Stimulated activated naive CD4-positive, alpha-beta T cell treated with Interleukin-2 at 50 U/mL for 16 hours (primary cell): ENCODE data around the gene CIDEB.

ENCODE experiments used
- DNase-seq: peaks from one replicate; lab custom pipeline; 2025; lab: John Stamatoyannopoulos, UW

CIDEB gene

DNA sequence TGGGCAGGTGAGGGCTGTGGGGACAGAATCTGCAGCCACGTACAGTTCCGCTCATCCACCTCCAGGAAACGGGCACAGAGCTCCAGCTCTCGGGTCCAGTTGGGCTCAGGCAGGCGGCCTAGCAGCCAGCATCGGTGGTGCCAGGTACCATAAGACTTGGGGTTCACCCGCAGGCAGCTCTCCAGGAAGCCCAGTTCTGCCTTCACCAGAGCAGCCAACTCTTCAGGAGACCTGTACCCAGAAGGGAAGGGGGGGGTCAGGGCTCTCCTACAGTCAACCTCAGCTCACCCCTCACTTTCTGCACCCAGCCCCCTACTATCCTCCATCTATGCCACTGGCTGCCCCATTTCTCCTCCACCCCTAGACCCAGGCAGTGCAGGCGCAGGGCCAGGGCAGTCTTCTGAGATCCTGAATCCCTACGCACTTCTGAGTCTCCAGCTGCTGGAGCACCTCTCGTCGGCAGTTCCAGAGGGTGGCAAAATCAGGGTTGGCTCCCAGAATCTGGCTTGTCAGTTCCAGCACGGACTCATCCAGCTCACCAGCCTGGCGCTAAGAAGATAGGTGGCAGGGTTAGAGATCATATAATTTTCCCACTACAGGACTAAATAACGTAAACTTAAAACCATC, 37.8 kb downstream of the CIDEB start:
- DNase-seq = no peak

DNA sequence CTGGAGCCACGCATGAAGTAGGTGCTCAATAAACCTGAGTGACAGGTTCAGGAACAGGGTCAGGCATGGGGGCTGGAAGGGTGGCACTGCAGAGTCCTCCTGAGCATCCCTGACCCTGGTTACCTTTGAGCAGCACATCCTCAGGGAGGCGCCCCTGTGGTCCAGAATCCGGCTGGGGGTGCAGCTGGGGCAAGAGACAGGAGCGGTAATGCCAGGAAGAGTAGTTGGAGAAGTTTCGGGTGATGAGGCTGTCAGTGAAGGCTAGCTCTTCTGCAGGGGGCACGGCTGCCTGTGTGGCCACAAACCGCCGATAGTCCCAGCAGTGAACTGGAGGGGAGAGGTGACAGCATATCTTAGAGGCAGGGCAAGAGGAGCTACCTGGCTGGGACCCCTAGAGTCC, 38.4 kb downstream of the CIDEB start:
- no peak for DNase-seq

DNA sequence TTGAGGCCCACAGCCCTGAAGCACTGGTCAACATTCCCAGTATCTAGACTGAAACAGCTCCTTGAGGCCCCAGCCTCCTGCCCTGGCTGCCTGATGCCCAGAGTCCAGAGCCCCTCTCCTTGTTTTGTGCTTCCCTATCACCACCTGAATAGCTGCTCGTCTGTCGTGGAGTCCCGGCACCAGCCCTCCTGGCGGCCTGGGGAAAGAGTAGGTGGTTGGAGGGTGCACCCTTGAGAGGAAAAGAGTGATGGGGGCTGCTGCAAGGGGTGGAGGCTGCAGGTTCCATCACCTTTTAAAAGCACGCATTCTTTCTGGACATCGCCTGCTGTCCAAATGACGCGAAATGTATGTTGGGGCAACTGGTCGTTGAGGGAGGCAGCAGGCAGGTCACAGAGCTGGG, 39.6 kb downstream of the CIDEB start:
- no peak for DNase-seq

DNA sequence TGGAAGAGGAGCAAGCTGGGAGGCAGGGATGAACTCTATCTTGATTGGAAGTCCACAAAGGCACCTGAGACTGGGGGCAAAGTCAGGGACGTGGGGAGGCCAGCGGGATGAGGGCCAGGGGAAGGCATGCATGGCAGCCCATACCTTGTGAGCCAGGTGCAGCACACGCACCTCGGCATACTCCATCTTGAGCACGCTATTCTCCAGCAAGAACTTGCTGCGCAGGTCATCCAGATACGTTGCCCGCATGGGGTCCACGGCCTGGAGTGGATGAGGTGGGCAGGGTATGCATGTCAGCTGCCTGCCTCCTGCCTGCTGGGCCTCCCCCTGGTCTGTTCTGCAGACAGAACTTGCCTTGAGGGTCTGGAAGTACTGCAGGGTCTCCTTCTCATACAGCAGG, 40.3 kb downstream of the CIDEB start:
- DNase-seq = no peak

DNA sequence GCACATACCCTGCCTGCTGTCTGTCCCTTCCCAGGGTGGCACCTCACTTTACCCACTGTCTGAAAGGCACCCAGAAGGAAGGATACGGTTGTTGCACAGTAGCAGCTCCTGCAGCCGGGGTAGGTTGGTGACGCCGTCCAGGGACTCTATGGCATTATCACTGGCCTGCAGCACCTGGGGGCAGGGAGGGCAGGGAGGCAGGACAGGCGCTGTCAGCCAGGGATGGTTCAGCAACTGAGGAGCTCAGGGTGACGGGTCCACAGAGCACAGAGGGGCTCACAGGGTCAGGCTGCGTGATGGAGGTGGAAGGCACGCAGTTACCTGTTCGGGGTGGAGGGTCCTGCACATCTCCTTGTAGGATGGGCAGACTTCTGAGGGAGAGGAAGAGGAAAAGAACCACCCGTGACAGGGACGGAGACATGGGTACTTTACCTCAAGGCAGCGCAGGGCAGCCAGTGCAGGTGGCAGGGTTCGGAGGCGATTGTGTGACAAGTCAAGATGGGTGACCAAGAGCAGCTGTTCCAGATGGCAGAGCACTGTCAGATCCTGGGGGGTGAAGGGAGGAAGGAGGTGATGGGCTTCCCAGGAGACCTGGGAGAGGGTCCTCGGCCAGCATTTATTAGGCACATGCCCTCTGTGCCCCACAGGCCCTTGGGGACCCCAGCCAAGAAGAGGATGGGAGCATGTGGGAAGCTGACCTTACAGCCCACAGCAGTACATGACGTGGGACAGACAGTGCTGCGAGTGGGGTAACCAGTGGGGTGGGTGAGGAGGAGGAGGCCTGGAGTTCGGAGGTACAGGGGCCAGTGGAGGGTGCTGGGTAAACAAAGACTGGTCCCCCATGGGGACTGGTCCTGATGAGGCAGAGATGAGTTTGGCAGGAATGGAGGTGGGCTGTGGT, 41.2 kb downstream of the CIDEB start:
- no peak for DNase-seq

DNA sequence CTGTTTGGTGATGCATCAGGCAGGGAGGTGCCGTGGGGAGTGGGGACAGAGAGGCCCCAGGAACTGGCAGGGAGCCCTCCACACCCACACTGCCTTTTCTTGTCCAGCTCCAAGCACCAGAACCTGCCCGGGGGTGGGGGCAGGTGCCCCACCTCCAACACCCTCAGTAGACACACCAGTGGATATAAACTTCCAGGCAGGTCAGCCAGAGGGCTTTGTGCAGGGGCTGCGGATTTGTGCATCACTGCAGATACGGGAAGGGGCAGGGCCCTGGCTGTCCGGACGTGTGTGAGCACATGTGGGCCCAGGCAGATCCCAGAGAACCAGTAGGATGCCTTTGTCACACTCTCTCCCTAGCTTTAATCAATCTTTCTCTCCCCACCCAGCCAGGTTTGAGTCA, 43.5 kb downstream of the CIDEB start:
- no peak for DNase-seq

DNA sequence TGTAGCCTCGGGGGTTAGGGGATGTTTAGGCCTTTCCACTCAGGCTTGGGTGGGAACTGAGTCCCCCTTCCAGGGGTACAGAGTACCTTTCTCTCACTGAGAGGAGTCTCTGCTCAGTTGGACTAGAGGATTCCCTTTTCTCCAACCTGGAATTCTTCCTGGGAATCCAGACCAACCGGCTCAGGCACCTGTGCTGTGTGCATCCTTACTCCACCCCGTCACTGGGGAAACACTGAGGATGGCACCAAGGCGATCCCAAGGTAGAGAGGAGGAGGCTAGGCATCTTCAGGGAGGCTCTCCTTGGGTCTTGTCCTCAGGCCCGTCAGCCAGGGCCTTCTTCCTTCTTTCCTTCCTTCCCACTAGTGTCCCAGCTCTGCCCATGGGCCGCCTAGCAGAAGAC, 43.9 kb downstream of the CIDEB start:
- no peak for DNase-seq

DNA sequence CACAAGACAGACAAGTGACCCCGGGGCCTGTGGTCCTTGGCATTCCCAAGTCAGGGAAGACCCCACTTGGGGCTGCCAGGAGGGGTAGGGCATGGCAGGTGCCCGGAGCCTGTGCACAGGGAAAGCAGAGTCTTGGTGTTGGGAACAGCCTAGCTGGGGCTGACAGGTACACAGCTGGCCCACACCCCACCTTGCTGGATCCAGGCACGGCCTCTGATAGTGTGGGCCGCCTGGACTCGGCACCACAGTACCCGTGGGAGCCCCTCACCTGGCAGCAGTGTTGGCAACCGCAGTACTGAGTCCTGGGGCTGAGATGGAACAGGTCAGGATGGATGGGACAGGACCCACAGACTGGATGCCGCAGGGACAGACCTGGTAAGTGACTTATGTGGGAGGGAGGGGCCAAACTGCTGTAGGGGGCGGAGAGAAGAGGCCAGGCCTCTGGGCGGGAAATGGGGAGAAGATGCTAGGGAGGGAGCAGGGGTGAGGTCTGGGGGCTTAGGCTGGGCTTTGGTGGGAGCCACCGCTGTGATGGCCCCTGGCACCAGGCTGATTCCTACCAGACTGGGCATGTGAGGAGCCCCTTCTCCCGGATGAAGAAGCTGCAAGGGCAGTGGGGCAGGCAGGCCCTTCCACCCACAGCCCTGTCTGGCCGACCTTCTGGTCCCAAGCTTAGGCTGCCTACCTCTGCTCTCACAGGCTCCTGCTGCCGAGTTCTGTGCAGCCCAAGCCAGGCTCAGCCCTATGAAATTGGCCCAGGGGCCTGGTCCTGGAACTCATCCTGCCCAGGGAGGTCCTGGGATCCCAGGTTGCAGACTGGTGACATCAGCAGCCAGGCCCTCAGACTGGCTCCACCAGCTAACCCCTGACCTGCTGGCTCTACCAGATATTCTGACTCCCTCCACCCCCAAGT, 44.7 kb downstream of the CIDEB start, which contains the start of gene TGM1:
TSS of gene TGM1 (minus strand) at position 357 of the 913 bp plus-strand sequence. CDS start 825 bp downstream, outside the sequence.
- no peak for DNase-seq

DNA sequence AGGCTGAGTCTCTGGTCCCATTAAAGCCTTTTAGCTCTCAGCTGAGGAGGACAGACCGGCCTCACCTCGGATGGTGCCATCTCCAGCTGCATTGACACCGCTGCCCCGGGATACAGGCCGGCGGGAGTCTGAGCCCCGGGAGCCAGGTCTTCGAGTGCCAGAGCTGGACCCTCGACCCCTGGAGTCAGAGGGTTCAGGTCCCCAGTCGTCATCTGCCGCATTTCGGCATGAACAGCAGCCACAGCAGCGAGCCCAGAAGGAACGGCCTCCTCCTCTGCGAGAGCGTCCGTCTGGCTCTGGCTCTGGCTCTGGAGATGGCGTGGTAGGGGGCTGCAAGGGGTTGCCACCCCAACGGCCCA, 45.8 kb downstream of the CIDEB start:
- DNase-seq = no peak

DNA sequence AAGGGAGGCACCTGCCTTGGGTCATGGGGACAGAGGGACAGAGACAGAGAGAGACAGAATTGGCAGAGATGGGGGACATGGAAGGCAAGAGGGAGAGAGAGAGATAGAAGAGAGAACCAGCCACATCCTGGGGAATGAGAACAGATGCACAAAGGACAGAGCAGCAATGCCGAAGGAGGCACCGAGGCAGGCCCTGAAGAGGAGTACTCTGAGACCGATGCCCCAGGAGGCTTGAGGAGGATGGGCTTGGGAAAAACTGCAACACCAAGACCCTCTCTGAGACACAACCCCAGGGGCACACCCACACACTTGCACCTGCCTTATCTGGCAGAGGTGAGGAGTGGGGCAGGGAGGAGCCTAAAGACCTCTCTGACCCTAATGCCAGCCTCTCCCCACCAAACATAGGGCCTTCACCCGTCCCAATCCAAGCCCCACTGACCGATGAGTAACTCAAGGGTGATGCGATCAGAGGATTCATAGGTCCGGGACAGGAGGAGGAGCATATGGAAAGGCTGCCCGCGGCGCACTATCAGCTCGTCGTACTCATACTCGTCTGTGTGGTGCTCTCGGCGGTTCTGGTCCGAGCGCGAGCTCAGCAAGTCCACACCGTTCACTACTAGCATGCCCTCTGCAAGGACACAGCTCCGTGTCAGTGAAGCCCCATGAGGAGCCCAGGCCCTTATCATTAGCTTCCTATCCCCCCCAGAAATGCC, 46.4 kb downstream of the CIDEB start:
- DNase-seq = no peak

DNA sequence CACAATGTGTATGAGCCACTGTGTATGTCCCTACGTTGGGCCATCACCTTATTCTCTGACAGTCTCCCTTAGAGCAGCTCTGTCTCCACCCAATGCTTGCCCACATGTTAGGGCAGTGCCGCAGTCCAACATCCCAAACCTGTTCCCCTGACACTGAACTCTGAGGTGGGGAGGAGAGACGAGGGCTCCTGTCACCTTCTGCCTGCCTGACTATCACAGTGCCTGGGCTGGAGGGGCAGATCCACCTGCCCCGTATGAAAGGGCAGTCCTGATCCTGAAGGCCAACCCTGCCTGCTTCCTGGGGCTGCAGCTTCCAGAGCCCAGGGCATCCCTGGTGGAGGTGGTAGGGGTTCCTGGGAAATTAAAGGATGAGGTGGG, 47.0 kb downstream of the CIDEB start:
- no peak for DNase-seq

DNA sequence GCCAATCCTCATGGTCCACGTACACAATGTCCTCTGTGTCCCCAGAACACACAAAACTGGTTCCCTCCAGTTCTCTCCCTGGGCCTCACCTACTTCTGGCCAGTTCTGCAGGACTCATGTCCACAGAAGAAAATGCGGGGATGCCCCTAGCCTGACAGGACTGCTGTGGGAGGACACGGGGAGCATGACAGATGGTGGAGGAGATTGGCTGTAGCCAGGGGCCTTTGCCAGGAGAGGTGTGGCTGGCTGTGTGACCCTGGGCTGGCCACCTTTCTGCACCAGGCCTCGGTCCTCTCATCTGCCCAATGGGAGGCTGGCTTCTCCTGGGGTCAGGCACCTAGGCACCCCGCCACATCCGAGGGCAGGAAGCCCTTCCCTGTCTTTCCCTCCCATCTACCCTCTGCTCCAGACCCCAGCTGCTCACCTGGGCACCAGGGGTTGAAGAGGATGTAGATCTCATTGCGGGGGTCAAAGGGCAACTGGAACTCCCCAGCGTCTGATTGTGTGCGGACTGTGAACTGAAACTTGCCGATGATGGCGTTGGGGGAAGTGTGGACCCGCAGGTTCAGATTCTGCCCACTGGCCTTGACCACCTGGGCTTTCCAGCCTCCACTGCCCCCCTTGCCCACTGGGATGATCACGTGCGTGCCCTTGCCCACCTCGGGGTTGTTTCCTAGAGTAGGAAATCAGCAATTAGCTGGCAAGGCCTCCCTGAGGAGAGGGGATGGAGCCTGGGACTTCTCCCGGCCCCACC, 47.6 kb downstream of the CIDEB start:
- no peak for DNase-seq

DNA sequence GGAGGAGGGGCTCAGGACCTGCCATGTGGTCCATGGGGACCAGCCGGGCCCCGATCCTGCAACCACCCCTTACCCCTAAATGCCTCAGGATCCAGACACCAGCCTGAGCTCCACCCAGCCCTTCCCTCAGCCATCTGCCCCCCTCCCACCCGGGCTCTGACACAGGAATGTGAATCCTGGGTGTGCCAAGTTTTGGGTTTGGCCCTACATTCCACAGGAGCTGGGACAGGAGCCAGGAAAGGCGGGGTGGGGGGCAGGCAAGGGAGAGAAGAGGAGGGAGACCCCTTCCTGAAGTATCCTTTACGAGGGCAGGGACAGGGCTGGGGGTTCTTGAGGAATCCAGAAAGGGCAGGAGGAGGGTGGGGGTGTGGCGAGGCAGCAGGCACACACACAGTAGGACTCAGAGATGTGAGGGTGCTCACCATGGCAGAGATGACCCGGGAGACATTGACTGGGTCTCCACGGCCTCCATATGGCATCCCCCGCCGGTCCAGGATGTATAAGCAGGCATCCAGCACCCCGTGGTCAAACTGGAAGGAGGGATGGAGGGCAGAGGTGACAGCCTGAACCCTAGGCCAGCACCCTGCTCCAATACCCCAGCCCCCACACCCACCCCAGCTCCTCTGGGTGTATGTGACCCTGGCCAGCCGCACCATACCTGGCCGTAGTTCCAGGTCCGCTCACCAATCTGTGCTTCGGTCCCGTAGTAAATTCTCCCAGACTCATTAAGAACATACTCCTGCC, 48.3 kb downstream of the CIDEB start:
- DNase-seq = no peak

DNA sequence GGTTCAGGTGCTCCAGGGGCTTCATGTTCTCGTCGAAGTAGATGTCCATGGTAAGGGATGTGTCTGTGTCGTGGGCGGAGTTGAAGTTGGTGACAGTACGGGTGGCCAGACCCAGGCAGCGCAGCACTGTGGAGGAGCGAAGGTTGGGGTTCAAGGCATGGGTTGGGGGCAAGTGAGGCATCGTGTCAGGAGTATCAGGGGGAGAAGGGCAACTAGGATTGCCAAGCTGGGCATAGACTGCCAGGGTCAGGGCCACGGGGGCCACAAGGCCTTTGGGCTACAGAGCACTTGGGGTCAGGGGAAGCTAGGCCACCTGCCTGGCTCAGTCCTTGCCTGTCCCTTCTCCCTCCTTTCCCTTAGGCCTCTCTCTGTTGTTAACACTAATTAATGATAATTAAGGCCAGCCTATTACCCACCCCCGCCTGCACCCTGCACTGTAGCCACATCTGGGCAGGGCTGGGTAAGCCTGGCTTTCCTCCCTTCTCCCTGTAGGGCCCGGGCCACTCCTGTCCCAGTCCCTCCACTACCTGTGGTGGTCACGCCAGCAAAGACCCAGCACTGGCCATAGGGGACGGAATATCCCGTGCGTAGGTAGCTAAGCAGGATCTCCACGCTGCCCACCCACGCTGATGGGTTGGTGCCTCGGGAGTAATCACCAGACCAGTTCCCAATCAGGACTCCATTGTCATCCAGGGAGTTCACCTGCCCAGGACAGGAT, 49.1 kb downstream of the CIDEB start:
- DNase-seq = no peak

DNA sequence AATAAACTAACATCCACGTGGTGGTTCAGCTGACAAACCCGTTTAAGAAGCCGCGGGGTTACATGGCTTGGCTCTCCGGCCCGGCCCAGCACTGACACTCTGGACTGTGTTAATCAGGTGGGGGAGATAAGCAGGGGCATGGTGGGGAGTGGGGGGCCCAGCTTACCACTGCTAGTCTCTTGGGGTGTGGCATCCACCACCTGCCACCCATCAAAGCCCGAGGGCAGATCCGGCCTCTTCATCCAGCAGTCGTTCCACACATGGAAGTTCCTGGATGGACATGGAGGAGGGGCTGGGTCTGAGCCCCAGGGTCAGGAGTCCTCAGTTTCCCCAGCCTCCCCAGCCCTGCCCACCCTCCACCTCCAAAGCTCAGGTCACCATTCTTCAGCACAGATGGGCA, 49.7 kb downstream of the CIDEB start:
- no peak for DNase-seq

DNA sequence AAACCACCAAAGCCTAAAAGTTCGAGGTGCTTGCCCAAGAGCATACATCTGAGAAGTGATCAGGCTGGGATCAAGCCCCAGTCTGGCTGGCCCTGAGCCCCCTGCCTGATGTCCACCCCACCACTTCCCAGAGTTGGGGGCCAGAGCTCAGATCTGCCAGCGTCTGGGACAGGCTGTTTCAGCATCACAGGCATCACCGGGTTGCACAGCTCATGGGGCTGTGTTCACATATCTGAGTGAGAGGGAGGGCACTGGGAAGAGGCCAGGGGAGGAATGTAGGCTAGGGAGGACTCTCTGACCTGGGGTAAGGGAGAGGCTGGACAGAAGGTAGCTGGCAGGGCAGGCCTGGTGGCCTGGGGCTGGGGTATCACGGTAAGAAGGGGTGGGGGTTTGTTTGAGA, 50.8 kb downstream of the CIDEB start:
- DNase-seq = no peak

DNA sequence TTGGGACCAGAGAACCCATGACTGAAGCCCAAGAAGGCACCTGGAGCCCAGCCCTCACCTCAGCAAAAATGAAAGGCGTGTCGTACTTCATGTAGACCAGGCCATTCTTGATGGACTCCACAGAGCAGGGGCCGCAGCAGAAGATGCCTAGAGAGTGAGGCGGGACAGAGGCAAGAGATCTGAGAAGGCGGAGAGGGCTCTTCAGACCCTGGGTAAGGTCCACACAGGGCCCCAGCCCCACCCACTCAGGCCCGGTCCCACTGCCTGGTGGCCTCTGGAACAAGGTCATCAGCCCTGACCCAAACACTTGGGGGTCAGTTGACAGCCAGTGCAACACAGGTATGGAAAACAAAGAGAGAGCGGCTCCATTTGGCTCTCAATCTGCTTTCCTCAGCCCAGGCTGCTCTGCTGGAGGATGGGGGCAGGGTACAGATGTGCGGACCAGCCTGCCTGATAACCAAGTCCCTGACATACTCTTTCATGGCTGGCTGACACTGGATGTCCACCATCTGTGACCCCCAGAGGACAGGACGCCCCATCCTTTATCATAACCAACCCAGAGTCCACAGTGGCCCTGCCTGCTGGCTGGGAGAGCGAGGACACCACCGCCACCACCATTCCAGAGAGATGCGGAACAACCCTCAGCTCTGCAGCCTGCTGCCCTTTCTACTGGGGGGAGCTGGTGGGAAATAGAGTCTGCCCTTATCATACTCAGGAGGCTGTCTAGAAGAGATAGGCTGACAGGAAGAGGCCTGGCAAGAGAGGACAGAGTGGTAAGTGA, 51.7 kb downstream of the CIDEB start:
- no peak for DNase-seq

DNA sequence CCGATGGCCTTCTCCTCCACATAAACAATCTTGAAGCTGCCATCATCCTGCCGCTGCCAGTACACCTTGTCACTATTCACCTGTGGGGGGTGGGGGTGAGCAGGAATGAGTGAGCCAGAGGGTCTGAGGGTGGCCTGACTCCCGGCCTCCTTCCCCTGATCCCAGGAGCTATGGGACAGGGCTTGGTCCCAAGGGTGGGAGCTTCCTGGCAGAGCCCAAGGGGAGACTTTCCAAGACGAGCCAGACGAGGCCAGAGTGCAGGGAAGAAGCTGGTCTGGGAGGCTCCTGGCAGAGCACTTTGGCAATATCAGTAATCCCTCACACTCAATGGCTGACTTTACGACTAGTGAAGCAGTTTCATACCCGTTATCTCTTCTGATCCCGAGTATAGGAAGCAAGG, 52.3 kb downstream of the CIDEB start:
- no peak for DNase-seq
